Activated CD4-positive, CD25-positive, alpha-beta regulatory T cell treated with anti-CD3 and anti-CD28 coated beads, Interleukin-2, amount 50 U/mL, for 16 hours (primary cell): Measurements from ENCODE around the gene SLC2A4RG.

Experiments
- DNase-seq: peaks from one replicate; pipeline ENCODE4 v3.0.0-alpha.2; 2020; ENCODE audit warnings: low read depth, low spot score

SLC2A4RG gene, protein sequence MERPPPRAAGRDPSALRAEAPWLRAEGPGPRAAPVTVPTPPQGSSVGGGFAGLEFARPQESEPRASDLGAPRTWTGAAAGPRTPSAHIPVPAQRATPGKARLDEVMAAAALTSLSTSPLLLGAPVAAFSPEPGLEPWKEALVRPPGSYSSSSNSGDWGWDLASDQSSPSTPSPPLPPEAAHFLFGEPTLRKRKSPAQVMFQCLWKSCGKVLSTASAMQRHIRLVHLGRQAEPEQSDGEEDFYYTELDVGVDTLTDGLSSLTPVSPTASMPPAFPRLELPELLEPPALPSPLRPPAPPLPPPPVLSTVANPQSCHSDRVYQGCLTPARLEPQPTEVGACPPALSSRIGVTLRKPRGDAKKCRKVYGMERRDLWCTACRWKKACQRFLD

DNA sequence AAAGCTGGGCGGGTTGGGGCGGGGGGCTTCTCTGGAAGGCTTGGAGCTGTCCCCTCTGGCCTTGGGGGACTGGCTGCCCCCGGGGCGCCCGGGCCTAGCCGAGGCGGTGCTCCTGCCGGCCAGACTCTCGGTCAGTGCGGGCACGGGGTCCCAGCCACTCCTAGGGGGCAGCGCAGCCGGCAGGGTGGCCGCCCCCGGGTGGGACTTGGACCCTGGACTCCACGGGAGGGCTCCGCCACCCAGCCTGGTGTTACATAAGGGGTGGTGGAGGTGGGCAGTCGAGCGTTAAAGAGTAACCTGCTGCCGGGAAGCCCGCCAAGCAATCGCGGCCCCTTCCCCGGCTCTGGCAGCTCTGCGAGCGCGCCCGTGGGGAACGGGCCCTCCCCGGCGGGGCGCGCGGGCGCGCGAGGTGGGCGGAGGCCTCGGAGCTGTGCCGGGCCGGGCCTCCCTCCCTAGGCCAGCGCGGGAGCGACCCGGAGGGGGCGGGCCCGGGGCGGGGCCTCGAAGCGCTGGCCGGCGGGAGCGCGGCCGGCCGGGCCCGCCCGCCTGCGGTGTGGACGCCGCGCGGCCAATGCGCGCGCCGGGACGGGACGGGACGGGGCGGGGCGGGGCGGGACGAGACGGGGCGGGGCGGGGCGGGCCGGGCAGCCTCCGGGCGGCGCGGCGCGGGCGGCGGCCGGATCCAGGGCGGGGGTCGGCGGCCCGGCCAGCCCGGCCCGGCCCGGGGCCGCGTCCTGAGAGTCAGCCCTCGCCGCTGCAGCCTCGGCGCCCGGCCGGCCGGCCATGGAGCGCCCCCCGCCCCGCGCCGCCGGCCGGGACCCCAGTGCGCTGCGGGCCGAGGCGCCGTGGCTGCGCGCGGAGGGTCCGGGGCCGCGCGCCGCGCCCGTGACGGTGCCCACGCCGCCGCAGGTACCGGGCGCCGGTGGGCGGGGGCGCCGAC is at the start of gene SLC2A4RG:
SLC2A4RG (plus strand) TSS at position 647 of the 940 bp plus-strand sequence; CDS start at position 784, 137 bp downstream.
- no peak for DNase-seq

GRCh38 chr20:63690003-63690897 is 49.3 kb upstream of the SLC2A4RG start:
- DNase-seq = no peak

- no peak for DNase-seq
These were observed 48.5 kb upstream of the SLC2A4RG start for GRCh38 chr20:63690898-63691710.

DNA sequence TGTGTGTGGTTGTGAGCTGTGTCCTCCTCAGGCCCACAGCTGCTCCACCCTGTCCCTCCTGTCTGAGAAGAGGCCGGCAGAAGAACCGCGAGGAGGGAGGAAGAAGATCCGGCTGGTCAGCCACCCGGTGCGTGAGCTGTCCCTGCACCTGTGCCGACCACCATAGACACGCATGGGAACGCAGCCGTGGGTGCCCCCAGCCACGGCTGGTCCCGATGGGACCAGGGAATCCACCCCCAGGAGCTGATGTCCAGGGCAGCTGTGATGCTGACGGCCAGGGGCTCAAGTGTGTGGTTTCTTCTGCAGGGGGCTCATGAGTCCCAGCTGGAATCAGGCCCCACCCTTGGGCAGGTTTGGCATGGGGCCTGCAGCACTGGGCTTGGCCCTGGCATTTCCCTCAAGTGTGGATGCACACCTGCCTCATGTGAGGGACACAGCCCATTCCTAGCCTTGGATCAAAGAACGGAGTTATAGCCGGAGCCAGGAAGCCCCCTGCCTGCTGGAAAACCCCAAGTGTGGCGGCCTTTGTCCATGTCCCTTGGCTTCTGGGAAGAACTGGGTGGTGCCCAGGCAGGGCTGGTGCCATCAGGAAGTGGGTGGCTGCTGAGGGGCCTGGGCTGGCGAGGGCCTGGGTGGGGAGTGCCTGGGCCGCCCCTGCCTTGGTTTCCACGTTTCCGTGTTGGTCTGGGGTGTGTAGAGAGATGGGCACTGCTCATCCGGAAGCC is 47.7 kb upstream of the SLC2A4RG start:
- DNase-seq = no peak

DNA sequence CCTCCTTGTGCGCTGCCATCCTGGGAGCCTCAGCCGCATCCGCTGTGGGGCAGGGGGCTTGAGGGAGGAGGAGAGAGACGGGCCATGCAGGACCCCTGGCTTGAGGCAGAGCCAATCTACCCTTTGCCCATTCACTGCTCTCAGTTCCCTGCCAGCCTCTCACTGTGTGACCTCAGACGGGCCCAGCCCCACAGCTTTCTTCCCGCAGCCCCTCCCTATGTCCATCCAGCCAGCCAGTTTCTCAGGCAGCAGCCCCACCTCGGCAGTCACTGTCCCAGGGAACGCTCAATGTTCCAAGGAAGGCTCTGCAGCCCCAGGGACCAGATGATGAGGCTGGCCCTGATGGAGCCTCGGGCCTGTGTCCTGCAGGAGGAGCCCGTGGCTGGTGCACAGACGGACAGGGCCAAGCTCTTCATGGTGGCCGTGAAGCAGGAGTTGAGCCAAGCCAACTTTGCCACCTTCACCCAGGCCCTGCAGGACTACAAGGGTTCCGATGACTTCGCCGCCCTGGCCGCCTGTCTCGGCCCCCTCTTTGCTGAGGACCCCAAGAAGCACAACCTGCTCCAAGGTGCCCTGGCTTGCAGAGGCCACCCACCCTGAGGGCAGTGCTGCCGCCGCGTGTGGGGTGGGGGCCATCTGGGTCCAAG is 47.0 kb upstream of the SLC2A4RG start:
- no peak for DNase-seq

GRCh38 chr20:63693083-63693732 is 46.4 kb upstream of the SLC2A4RG start:
- no peak for DNase-seq

DNA sequence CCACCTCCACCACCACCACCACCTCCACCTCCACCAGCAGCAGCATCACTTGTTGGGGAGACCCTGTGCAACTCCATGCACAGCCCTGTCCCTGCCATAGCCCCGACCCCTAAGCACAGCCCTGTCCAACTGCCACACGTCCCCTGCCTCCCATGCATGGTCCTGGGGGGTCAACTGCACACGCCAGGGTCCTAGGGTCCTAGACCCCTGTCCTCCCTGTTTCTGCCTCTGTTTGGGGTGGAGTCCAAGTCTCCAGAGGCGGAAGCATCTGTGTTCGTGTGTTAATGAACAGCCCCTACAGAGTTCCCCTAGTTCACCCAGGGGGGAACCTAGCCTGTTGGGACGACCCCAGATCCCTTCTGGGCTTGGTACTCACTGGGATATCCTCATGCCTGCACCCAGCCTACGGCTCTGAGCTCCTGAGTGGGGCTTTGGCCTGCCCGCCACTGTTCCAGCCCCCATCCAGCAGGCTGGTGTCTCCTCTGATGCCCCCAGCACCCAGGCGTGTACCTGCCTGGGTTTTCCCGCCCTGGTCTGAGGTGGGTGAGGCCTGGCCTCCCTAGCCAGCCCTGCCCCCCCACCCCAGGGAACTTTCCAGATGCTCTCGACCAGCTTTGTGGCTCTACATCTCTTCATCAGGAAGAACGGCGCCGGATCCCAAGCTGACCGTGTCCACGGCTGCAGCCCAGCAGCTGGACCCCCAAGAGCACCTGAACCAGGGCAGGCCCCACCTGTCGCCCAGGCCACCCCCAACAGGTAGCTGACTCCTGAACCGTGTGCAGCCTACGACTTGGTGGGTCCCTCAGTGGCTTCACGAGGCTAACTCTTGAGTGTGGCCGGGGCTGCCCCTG is 45.6 kb upstream of the SLC2A4RG start:
- no peak for DNase-seq

DNA sequence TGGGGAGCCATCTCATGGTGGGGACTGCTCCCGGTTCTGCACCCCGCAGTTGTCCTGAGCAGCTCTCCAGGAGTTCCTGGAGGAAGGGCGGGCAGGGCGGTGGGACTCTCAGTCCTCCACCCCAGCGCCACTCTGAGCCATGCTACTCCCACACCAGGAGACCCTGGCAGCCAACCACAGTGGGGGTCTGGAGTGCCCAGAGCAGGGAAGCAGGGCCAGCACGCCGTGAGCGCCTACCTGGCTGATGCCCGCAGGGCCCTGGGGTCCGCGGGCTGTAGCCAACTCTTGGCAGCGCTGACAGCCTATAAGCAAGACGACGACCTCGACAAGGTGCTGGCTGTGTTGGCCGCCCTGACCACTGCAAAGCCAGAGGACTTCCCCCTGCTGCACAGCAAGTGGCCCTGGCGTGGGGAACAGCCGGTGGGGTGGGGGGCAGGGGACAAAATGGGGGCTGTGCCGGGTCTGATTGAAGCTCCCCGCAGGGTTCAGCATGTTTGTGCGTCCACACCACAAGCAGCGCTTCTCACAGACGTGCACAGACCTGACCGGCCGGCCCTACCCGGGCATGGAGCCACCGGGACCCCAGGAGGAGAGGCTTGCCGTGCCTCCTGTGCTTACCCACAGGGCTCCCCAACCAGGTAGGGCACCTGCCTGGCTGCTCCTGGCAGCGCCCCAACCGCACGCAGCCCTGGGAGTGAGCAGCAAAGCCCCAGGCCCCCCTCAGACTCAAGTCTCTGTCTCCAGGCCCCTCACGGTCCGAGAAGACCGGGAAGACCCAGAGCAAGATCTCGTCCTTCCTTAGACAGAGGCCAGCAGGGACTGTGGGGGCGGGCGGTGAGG is 44.8 kb upstream of the SLC2A4RG start:
- DNase-seq = no peak

DNA sequence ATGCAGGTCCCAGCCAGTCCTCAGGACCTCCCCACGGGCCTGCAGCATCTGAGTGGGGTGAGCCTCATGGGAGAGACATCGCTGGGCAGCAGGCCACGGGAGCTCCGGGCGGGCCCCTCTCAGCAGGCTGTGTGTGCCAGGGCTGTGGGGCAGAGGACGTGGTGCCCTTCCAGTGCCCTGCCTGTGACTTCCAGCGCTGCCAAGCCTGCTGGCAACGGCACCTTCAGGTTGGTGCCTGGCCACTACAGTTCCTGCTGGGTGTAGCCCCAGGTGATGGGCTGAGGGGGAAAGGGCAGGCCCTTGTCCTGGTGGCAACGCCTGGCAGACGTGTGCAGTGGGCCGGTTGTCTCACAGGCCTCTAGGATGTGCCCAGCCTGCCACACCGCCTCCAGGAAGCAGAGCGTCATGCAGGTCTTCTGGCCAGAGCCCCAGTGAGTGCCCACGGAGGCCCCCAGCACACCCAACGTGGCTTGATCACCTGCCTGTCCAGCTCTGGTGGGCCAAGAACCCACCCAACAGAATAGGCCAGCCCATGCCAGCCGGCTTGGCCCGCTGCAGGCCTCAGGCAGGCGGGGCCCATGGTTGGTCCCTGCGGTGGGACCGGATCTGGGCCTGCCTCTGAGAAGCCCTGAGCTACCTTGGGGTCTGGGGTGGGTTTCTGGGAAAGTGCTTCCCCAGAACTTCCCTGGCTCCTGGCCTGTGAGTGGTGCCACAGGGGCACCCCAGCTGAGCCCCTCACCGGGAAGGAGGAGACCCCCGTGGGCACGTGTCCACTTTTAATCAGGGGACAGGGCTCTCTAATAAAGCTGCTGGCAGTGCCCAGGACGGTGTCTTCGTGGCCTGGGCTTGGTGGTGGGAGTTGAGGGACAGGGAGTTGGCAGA is 43.9 kb upstream of the SLC2A4RG start:
- DNase-seq = no peak

GRCh38 chr20:63696306-63696627 is 43.3 kb upstream of the SLC2A4RG start:
- DNase-seq = no peak

- DNase-seq = no peak
These were observed 42.8 kb upstream of the SLC2A4RG start, which contains the start of gene TNFRSF6B for GRCh38 chr20:63696628-63697356. TSS of gene TNFRSF6B (plus strand) at chr20:63696652. CDS start at chr20:63696768, 116 bp downstream.

DNA sequence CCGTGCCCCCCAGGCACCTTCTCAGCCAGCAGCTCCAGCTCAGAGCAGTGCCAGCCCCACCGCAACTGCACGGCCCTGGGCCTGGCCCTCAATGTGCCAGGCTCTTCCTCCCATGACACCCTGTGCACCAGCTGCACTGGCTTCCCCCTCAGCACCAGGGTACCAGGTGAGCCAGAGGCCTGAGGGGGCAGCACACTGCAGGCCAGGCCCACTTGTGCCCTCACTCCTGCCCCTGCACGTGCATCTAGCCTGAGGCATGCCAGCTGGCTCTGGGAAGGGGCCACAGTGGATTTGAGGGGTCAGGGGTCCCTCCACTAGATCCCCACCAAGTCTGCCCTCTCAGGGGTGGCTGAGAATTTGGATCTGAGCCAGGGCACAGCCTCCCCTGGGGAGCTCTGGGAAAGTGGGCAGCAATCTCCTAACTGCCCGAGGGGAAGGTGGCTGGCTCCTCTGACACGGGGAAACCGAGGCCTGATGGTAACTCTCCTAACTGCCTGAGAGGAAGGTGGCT is 42.2 kb upstream of the SLC2A4RG start:
- no peak for DNase-seq

- DNase-seq = no peak
These were observed 41.6 kb upstream of the SLC2A4RG start for GRCh38 chr20:63697868-63698545.

DNA sequence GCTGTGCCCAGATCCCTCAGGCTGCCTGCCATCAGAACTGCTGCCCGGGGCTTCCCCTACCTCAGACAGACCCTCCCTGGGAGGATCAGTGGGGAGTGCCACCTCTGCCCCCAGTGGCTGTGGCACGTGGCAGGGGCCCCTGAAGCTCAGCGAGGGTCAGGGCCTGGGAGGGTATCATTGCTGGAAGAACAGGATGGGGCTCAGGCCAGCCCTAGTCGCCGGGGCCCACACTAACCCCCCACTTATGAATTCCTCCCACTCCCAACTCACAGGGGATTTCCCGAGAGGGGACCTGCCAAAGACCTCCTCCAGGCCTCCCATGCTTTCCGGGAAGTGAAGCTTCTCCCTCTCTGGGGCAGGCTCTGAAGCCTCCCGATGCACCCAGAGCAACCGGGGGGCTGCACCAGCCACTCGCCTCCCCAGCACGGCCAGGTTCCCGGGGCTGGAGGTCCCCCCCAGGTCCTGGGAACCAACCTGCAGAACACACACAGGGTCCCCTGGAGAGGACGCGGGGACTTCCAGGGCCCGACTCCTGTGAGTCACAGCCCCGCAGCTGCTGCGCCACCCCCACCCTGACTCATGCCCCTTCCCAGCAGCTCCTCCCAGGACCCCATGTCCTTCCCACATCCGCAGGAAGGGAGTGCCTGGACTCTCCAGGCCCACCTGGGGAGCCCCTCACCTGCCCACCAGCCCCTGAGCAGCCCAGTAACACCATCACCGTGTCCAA is 40.7 kb upstream of the SLC2A4RG start:
- no peak for DNase-seq
